NCI-H146 (cell line): ENCODE results near the gene FCGR3A.
"Not testable (repeated sequence)": the region's sequence is repeated elsewhere in the genome, so short reads cannot be mapped to it uniquely, and the experiment has no call there.

Experiments used
- DNase-seq: peaks from one replicate; lab custom pipeline; 2025; lab: John Stamatoyannopoulos, UW

FCGR3A gene

GRCh38 chr1:161556990-161557389, 7.4 kb upstream of the FCGR3A start:
- not testable (repeated sequence) for DNase-seq

GRCh38 chr1:161556143-161556542, 6.5 kb upstream of the FCGR3A start:
- DNase-seq, result not testable (repeated sequence)

GRCh38 chr1:161554815-161555417, 5.3 kb upstream of the FCGR3A start:
- DNase-seq, result not testable (repeated sequence)

GRCh38 chr1:161554340-161554739, 4.7 kb upstream of the FCGR3A start:
- not testable (repeated sequence) for DNase-seq

GRCh38 chr1:161553631-161554030, 4.0 kb upstream of the FCGR3A start:
- DNase-seq, result not testable (repeated sequence)

- DNase-seq, result not testable (repeated sequence)
Measured at GRCh38 chr1:161550942-161551341, 1.3 kb upstream of the FCGR3A start.

GRCh38 chr1:161548749-161549406, 740 bp downstream of the FCGR3A start:
- not testable (repeated sequence) for DNase-seq

- DNase-seq, result not testable (repeated sequence)
Measured at GRCh38 chr1:161547995-161548741, 1.4 kb downstream of the FCGR3A start.

GRCh38 chr1:161545005-161545731, 4.5 kb downstream of the FCGR3A start:
- DNase-seq, result not testable (repeated sequence)

- DNase-seq, result not testable (repeated sequence)
Measured at GRCh38 chr1:161543125-161543524, 6.5 kb downstream of the FCGR3A start.

GRCh38 chr1:161542091-161542559, 7.5 kb downstream of the FCGR3A start:
- DNase-seq, result not testable (repeated sequence)

- not testable (repeated sequence) for DNase-seq
Measured at GRCh38 chr1:161540570-161540960, 9.1 kb downstream of the FCGR3A start.

- peak; percentile 71 for DNase-seq
Measured at GRCh38 chr1:161539731-161540569, 9.7 kb downstream of the FCGR3A start.

- DNase-seq, result not testable (repeated sequence)
Measured at GRCh38 chr1:161538925-161539479, 10.6 kb downstream of the FCGR3A start.

GRCh38 chr1:161537068-161537669, 12.4 kb downstream of the FCGR3A start:
- DNase-seq, result not testable (repeated sequence)

GRCh38 chr1:161532644-161533567, 16.7 kb downstream of the FCGR3A start:
- DNase-seq, result not testable (repeated sequence)

GRCh38 chr1:161531986-161532643, 17.5 kb downstream of the FCGR3A start:
- no peak for DNase-seq
